GM21515 (cell line): ENCODE measurements around the gene C3orf20.

Experiments used
- ATAC-seq: cut with Tn5 transposase; IDR thresholded peaks from one replicate; pipeline ENCODE4 v1.9.1; 2021; ENCODE audit not compliant: unreplicated experiment

The C3orf20 gene

DNA sequence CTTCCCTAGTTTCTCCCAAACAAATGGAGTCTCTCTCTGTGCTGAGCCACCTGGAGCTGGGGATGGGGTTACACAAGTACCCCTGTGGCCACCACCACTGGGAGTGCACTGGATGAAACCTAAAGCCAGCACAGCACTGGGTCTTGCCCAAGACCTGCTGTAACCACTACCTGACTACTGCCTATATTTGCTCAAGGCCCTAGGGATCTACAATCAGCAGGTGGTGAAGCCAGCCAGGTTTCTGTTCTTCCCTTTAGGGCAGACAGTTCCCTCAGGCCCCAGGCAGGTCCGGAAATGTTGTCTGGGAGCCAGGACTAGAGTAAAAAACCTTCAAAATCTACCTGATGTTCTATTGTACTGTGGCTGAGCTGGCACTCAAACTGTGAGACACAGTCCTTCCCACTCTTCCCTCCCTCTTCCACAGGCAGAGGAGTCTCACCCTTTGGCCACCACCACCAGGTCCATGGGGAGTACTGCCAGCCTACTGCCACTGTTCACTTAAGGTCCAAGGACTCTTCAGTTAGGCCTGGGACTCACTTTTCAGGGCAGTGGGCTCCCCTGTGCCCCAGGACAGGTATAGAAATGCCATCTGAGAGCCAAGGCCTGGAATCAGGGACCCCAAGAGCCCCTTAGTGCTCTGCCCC is 23.8 kb downstream of the C3orf20 start:
- ATAC-seq, result no peak

DNA sequence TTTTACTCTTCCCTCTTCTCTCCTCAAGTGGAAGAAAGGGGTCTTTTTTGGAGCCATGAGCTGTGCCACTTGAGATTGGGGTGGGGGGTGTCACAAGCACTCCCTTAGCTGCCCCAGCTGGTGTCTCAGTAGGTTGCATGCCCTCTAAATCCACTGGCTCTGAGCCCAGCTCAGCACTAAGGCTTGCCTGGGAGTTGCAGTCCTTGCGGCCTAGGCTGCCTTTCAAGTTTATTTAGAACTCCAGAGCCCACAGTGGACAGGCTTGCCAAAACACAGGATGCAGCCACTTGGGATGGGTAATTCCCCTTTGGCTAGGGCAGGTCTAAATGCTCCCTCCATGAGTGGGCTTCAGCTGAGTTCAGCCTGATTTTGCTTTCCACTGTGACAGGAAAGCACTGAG is 24.7 kb downstream of the C3orf20 start:
- no peak for ATAC-seq

DNA sequence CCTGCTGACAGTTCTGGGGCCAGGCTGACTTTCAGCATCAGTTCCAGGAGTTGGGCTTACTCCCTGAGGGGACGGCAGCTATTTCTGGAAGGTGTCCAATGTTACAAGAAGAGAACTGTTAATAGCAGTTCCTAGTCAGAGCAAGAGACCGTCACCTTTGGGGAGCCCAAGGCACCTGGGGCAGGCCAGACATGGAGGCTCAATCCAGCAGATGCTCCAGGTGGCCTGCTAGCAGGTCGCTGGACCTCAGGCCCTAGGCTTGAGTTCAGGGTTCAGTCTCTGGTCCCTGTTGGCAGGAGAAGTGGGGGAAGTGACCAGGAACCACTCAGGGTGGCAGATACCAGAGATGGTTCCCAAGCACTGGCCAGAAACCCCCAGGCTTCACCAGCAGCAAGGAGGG is 25.9 kb downstream of the C3orf20 start:
- no peak for ATAC-seq

DNA sequence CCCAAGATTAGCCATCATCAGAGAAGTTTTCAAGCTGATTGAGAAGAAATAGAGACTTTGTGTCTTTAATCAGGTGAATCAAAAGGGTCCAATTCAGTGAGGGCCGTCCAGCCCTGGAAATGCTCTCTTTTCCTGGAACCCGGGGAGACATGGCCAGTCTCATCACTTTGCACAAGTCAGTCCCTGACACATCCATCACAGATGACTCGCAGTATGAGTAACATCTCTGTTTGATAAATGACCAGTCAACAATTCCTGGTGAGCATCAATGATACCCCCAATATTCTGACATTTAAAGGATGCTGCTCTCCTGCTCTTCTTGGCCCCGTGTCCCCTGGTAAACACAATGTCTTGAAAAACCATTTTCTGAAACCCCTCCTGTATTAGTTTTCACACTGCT is 26.7 kb downstream of the C3orf20 start:
- no peak for ATAC-seq

DNA sequence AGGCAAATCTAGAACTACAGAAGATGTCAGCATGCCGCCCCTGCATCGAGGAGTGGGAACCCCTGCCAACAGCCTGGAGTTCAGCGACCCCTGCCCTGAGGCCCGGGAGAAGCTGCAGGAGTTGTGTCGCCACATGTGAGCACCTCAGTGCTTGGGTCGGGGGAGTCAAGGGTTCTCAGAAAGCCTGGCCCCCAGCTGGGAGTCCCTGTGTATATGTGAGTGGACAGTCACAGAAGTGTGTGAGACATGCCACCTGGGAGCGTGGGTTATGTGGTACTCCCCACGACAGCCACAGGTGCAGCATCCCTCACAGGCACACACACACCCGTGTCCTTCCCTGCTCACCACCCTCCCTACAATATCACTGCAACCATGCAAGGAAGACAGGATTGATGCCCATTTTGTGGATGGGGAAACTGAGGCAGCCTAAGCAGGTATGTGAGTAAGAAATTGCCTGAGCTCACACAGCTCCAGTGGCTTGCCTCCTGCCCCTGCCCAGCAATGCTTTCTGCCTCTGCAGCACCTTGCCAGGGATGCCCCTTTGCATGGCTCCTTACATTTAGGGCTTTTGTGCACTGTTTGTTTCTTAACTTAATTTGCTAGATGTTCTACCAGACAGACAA is 28.3 kb downstream of the C3orf20 start:
- ATAC-seq, result no peak

DNA sequence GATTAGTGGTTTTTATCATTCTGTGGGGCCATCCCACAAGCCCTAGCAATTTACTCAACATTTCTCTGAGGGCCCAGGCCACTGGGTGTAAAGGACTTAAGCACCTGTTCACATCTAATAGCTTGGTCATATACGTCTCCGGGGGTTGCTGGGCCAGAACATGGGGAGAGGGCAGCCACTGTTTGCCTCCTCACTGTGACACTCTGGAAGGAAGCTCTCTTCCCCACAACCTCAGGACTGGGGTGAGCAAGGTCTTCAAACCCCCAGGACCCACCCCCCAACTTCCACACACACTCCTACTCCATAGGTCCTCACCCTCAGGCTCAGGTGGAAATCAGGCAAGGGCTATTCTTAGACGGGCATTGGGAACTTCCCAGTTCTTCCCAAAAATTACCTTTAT is 28.9 kb downstream of the C3orf20 start:
- no peak for ATAC-seq

DNA sequence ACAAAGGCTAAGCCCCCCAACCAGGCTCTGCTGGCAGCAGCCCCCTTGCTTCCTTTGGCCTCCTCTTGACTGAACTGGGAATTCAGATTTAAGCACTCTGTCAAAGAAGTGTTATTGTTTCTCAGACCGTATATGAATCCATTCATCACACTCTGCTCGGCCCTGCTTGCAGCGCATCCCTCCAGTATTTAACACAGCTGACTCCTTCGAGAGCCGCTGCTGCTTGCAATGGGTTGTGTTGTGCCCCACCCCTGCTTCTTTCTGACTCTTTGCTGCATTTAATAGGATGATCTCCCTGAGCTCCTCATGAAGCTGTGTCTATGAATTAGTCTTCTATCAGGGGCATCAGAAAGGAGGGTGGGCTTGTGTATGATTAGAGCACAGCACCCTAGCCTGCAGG is 31.2 kb downstream of the C3orf20 start:
- ATAC-seq, result no peak

DNA sequence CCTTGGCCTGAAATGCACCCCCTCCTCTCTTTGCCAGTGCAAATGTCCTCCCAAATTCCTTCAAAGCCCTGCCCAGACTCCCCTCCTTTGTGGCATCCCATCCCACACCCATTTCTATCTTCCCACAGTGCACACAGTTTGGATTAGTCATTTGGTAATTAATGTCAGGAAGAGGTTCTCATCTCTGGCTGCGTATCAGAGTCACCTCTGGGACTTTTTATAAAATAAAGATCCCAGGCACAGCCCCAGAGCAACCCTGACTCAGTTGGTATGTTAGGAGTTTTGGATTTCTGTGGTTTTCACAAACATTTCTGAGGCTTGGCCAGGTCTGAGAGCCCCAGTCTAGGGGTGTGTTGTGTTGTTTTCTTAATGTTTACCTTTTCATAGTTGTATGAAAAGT is 41.6 kb downstream of the C3orf20 start:
- no peak for ATAC-seq

DNA sequence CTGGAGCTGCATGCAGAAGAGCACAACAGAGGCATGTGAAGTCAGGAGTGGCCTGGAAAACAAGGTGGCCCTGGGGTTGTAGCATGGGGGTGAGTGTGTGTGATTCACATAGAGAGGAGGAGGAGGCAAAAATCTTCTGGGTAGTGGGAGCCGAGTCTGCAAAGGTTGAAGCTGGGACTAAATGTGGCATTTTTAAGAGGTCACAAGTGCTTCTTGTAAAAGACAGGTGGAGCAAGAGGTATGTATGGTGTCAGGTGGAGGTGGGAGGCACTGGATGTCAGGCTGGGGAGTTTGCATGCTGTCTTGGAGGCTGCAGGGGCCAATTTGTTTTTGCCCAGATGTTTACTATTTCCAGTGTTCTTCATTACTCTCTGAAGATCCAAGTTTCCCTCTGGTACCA is 42.4 kb downstream of the C3orf20 start:
- no peak for ATAC-seq

DNA sequence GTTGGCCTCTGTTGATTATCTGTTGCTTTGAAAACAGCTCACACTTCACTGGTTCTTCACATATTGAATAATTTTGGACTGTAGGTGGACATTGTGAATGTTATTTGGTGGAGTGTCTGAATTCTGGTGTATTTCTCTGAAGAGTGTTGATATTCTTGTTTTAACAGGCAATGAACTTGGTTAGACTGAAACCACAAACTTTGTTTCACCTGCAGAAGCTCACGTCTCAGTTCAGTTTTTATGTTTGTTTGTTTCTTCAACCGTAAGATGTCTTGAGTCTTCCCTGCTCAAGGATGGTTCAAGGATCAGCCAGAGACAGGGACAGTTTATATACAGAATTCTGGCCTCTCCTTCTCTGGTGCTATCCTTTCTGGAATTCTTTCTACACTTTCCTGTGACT is 43.6 kb downstream of the C3orf20 start:
- ATAC-seq, result no peak

DNA sequence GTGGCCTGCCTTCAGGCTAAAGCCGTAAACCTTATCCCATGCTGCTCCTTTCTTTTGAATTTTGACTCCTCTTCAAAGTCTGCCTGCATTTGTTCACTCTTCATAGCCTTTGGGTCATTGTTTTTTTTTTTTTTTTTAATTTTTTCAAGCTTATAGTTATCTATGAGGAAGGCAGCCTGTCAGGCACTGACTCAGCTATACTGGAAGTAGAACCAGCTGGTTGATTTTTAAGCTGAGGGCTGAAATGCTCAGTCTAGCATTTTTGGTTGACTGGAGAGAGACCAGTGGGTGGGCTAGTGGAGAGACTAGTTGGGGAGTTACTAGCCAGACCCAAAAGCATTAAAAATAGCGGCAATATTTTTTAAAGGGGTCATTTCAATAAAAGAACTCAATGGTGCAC is 44.1 kb downstream of the C3orf20 start:
- ATAC-seq, result no peak

DNA sequence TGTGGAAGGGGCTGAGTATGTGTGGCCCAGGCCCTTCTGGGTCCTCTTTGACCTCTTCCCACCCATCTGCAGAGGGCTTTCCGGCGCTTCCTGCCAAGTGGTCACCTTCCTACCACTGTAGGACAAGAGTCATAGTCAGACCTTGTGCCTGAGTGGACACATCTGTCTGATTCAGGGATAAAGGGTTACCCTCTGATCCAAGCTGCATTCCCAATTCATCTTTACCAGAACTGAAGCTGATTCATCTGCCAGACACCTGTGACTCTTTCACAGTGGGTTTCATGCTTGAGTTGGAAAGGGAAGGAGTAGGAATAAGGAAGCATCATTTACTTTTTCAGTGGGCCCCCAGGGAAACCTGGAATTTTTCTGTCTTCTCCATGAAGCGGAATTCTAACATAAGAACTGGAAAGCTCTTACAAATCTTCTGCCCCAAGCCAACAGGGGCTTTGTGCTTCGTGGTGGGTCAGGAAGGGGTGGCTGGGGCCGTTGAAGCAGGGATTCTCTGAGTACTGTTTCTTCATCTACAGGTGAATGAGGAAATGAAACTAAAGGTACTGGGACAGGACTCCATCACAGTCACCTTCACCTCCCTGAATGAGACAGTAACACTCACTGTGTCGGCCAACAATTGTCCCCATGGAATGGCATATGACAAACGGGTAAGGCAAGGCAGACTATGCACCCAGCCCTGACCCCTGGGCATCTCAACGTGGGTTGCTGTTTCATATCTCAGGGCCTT is 46.4 kb downstream of the C3orf20 start:
- ATAC-seq, result no peak

DNA sequence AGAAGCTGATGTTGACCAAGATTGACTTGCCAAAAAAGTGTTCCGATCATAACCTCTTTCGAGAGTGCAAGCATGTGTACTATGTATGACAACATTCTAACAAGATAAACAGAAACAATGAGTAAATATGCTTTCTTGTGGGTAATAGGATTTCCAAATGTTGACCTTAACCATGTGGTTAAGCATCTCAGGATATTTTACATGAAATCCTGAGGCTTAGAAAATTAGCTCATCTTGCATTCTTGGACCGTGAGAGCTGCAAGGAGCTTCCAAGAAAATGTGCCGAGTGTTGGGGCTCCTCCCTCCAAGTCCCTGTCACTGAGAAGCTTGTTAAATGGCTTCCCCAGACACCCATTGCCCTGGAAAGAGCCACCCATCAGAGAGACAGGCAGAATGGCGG is 50.1 kb downstream of the C3orf20 start:
- ATAC-seq, result no peak

DNA sequence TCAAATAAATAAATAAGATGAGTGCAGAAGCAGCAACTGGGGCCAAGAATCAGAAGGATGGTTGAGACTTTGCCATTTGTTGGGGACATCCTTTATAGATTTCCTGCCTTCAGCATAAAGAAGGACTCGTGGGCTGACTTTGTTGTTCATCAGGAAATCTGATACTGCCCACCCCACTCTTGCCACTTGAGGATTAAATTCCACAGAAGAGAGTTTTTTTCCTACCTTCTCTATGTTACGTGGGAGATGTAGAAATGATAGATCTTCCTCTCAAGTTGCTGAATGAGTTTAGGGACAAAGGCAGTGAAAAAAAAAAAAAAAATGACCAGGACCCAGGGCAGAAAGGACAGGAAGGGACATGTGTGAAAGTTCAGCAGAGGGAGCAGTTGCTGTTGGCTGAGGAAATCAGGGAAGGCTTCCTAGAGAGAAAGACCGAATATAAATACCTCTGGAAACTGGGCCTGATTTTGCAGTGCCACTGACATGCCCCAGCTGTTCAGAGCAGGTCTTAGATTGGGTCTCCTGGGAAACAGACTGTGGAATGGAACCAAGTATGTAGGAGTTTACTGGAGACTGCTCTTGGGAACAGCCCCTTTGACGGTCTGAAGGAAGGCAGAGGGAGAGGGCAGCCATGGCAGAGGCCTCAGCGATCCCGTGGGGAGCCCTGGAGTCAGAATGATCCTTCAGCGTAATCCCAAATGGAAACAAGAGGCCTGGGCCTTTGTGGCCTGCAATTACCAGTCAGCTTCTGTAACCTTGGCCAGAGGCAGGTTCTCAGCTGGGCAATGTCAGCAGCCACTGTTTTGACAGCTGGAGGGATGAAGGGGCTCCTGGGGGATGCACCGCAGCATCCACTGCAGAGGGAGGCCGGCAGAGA is 50.9 kb downstream of the C3orf20 start:
- no peak for ATAC-seq

DNA sequence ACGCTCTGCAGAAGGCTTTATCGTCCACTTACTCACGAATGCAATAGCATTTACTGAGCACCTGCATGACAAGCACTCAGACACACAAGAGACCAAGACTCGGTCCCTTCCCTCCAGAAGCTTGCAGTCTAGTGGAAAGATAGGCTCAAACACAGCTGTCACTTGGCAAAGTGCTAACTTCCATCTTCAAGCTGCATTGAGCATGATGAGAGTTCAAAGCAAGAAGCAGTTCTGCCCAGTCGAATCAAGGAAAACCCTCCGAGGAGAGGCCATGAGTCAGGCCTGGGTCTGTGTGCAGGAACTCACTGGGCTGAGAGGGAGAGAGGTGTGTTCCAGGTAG is 51.5 kb downstream of the C3orf20 start:
- no peak for ATAC-seq

DNA sequence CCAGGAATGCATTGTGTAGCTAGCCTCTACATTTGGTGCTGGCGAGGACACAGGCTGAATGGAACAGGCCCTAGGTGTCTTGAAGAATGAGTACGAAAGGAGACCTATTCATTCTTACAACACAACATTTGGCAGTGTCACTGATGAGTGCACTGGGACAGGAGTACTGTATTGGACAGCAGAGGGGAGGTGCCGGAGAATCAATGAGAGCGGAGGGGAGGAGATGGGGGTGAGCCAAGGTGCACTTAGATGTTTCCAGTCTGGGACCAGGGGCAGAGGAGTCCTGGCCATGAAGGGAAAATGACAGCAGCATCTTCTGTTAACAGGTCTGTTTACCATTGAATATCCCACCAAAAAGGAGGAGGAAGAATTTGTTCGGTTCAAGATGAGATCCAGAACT is 53.2 kb downstream of the C3orf20 start:
- no peak for ATAC-seq

DNA sequence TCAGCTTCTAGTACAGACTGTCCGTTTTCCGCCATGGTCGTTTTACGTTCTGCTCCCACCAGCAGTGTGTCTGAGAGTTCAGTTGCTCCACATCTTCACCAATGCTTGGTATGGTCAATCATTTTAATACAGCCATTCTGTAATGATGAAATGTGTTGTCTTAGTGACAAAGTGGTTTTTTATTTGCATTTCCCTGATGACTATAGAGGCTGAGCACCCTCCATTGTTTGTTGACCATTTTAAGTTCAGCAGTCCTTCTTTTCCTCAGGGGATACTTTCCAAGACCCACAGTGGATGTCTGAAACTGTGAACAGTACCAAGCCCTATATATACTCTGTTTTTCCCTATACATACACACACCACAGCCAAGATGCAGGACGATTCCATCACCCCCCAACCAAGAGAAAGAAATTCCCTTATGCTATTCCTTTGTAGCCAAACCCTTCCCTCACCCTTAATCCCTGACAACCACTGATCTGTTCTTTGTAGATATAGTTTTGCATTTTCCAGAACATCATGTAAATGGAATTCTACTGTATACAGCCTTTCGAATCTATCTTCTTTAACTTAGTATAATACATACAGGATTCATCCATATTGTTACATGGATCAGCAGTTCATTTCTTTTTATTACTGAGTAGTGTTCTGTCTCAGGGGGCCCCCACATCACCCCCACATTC is 55.9 kb downstream of the C3orf20 start:
- no peak for ATAC-seq

DNA sequence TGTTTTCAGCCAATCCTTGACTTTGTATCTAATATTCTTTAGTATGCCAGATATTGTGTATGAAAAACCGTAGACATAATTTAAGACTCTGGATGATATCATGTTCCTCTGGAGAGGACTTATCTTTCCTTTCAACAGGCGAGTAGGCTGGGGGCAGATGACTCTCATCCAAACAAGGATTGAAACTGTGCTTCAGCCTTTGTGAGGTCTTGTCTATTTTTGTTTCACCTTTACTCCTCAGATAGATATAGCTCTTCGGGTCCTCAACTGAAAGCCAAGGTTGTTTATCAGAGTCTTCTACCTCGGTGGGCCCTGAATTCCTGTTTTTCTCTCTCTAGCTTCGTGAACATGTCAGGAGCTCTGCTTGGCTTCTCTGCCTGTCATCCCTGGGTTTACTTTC is 66.0 kb downstream of the C3orf20 start:
- no peak for ATAC-seq

DNA sequence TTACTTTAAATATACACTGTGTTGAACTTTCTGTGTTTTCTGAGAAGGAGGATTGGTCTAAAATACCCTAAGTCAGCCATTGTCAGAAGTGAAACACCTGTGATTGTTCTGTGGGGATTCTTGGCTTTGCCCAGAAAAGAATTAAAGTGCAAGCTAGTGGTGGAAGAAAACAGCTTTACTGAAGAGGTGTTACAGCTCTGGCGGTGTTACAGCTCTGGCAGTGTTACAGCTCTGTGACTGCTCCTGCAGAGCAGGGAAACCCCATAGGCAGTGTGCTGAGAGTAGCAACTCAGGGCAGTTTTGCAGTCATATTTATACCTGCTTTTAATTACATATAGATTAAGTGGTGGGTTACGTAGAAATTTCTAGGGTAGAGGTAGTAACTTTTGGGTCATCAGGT is 66.6 kb downstream of the C3orf20 start:
- ATAC-seq, result no peak

DNA sequence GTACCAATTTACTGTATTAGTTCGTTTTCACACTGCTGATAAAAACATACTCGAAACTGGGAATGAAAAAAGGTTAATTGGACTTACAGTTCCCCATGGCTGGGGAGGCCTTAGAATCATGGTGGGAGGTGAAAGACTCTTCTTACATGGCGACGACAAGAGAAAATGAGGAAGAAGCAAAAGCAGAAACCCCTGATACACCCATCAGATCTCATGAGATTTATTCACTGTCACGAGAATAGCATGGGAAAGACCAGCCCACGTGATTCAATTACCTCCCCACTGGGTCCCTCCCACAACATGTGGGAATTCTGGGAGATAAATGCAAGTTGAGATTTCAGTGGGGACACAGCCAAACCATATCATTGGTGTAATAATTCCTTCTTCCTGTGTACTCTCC is 69.6 kb downstream of the C3orf20 start:
- no peak for ATAC-seq

DNA sequence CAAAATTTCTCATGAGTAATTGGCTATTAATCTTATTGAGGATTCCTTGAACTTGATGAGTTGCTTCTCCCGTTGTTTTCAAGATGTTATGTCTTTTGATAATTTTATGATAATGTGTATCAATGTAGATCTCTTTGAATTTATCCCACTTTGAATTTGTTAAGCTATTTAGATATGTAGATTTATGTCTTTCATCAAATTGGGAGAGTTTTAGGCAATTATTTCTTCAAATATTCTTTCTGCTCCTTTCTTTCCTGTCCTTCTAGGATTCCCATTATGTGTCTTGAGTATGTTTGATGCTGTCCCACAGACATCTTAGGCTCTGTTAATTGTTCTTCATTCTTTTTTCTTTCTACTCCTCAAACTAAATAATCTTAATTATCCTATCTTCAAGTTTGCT is 75.7 kb downstream of the C3orf20 start:
- no peak for ATAC-seq
